SKM-1 (cell line): Measurements from ENCODE around the gene PRR12.

Experiments
- DNase-seq: peaks from one replicate; lab custom pipeline; 2025; ENCODE audit not compliant: unreplicated experiment; lab: John Stamatoyannopoulos, UW

The PRR12 gene

GRCh38 chr19:49642492-49643035 is 51.6 kb downstream of the PRR12 start:
- DNase-seq, result no peak

GRCh38 chr19:49643466-49643865 is 52.5 kb downstream of the PRR12 start:
- DNase-seq, result no peak

GRCh38 chr19:49645592-49645991 is 54.6 kb downstream of the PRR12 start:
- no peak for DNase-seq

- no peak for DNase-seq
Measured at GRCh38 chr19:49645995-49646394, 55.0 kb downstream of the PRR12 start.

GRCh38 chr19:49646586-49646985 is 55.6 kb downstream of the PRR12 start:
- DNase-seq, result no peak

- DNase-seq, result no peak
Measured at GRCh38 chr19:49651029-49651819, 60.2 kb downstream of the PRR12 start.

GRCh38 chr19:49651820-49652550 is 61.0 kb downstream of the PRR12 start:
- no peak for DNase-seq

- no peak for DNase-seq
Measured at GRCh38 chr19:49652551-49653465, 61.8 kb downstream of the PRR12 start.

GRCh38 chr19:49653466-49653806 is 62.5 kb downstream of the PRR12 start:
- DNase-seq, result no peak

- DNase-seq, result no peak
Measured at GRCh38 chr19:49654581-49654980, 63.6 kb downstream of the PRR12 start.

GRCh38 chr19:49655570-49656455 is 64.8 kb downstream of the PRR12 start:
- no peak for DNase-seq

GRCh38 chr19:49656456-49657109 is 65.6 kb downstream of the PRR12 start:
- DNase-seq, result no peak

- DNase-seq, result no peak
Measured at GRCh38 chr19:49657493-49658138, 66.6 kb downstream of the PRR12 start.

GRCh38 chr19:49658139-49658517 is 67.1 kb downstream of the PRR12 start:
- no peak for DNase-seq

GRCh38 chr19:49658566-49659442 is 67.8 kb downstream of the PRR12 start:
- no peak for DNase-seq

GRCh38 chr19:49660338-49660961 is 69.5 kb downstream of the PRR12 start:
- DNase-seq, result no peak

GRCh38 chr19:49662011-49662410 is 71.0 kb downstream of the PRR12 start:
- DNase-seq, result no peak

- DNase-seq, result no peak
Measured at GRCh38 chr19:49663224-49663623, 72.2 kb downstream of the PRR12 start.
